Measurements from ENCODE around the gene MBTPS1. TPM values are rescaled to one million over a fixed set of nuclear protein-coding genes. Genes with fewer than 3 reads are reported as not detected.

Gene MBTPS1
- total and polyA plus RNA-seq, 2 donors (not counting 1 experiment from before 2014, with no cell fraction given): 80.3 to 109 TPM

- H3K79me2 ChIP-seq (ENCODE audit: control insufficient read depth, insufficient read depth, low read length): peaks cover 7% of the 10 kb centered on the region
- no peak overlapping the region for H3K4me3 ChIP-seq (replicated peaks in 1 of 4; ENCODE audit: control extremely low read depth in 1 of 4, insufficient read depth in 1 of 4, low read depth in 3 of 4, low read length in 4 of 4)
- no peak overlapping the region for H2AFZ ChIP-seq (ENCODE audit: low read length)
- H3K9me3 ChIP-seq (ENCODE audit: control insufficient read depth, insufficient read depth, low read depth, low read length): no peaks in the 10 kb centered on the region
- TF ChIP-seq EZH2 (IDR thresholded peaks at IDR 0.05; ENCODE audit: low read length, missing control alignments) (no peak), CTCF (conservative IDR thresholded peaks at IDR 0.05 in 1 of 2, IDR thresholded peaks at IDR 0.05 in 1 of 2; ENCODE audit: low read depth in 1 of 2, low read length in 2 of 2) (no peak)
- no peaks in the 10 kb centered on the region for H3K27me3 ChIP-seq (ENCODE audit: control insufficient read depth, insufficient read depth, low read length)
- DNase-seq (ENCODE audit: low read depth in 2 of 2): peak in 1 of 2 donors; percentile 62
- H3K9ac ChIP-seq (ENCODE audit: insufficient read depth, low read length): no peak overlapping the region
- H4K20me1 ChIP-seq (ENCODE audit: control insufficient read depth, extremely low read depth, insufficient read depth, low read length): no peaks in the 10 kb centered on the region
- no peaks in the 10 kb centered on the region for H3K36me3 ChIP-seq (ENCODE audit: control insufficient read depth, insufficient read depth, low read length)
- no peak overlapping the region for H3K4me2 ChIP-seq (ENCODE audit: extremely low read depth, insufficient read depth, low read length)
- no peaks in the 10 kb centered on the region for H3K4me1 ChIP-seq (ENCODE audit: control insufficient read depth, extremely low read depth, insufficient read depth, low read length)
- H3K27ac ChIP-seq (ENCODE audit: insufficient read depth, low read length): no peak overlapping the region
These were observed 19.8 kb upstream of the MBTPS1 start for GRCh38 chr16:84136331-84137125.

- Histone ChIP-seq H3K36me3 (ENCODE audit: control insufficient read depth, insufficient read depth, low read length) (peaks cover 2% of the 10 kb centered on the region), H3K79me2 (ENCODE audit: control insufficient read depth, insufficient read depth, low read length) (no peaks in the 10 kb centered on the region), H3K9ac (ENCODE audit: insufficient read depth, low read length) (no peak overlapping the region), H3K27me3 (ENCODE audit: control insufficient read depth, insufficient read depth, low read length) (no peaks in the 10 kb centered on the region), H3K4me2 (ENCODE audit: extremely low read depth, insufficient read depth, low read length) (no peak overlapping the region), H3K4me1 (ENCODE audit: control insufficient read depth, extremely low read depth, insufficient read depth, low read length) (no peaks in the 10 kb centered on the region), H2AFZ (ENCODE audit: low read length) (no peak overlapping the region), H3K4me3 (replicated peaks in 1 of 4; ENCODE audit: control extremely low read depth in 1 of 4, insufficient read depth in 1 of 4, low read depth in 3 of 4, low read length in 4 of 4) (no peak overlapping the region), H3K9me3 (ENCODE audit: control insufficient read depth, insufficient read depth, low read depth, low read length) (no peaks in the 10 kb centered on the region), H3K27ac (ENCODE audit: insufficient read depth, low read length) (no peak overlapping the region), H4K20me1 (ENCODE audit: control insufficient read depth, extremely low read depth, insufficient read depth, low read length) (no peaks in the 10 kb centered on the region)
- TF ChIP-seq CTCF (conservative IDR thresholded peaks at IDR 0.05 in 1 of 2, IDR thresholded peaks at IDR 0.05 in 1 of 2; ENCODE audit: low read depth in 1 of 2, low read length in 2 of 2) (no peak), EZH2 (IDR thresholded peaks at IDR 0.05; ENCODE audit: low read length, missing control alignments) (no peak)
- no peak for DNase-seq (ENCODE audit: low read depth in 2 of 2)
These were observed 16.0 kb upstream of the MBTPS1 start for GRCh38 chr16:84132527-84133285.

GRCh38 chr16:84131117-84131516, 14.4 kb upstream of the MBTPS1 start:
- Histone ChIP-seq H3K36me3 (ENCODE audit: control insufficient read depth, insufficient read depth, low read length) (peaks cover 2% of the 10 kb centered on the region), H3K9ac (ENCODE audit: insufficient read depth, low read length) (no peak overlapping the region), H2AFZ (ENCODE audit: low read length) (no peak overlapping the region), H3K79me2 (ENCODE audit: control insufficient read depth, insufficient read depth, low read length) (no peaks in the 10 kb centered on the region), H3K27ac (ENCODE audit: insufficient read depth, low read length) (no peak overlapping the region), H3K4me1 (ENCODE audit: control insufficient read depth, extremely low read depth, insufficient read depth, low read length) (no peaks in the 10 kb centered on the region), H3K4me2 (ENCODE audit: extremely low read depth, insufficient read depth, low read length) (no peak overlapping the region), H3K9me3 (ENCODE audit: control insufficient read depth, insufficient read depth, low read depth, low read length) (no peaks in the 10 kb centered on the region), H3K27me3 (ENCODE audit: control insufficient read depth, insufficient read depth, low read length) (no peaks in the 10 kb centered on the region), H3K4me3 (replicated peaks in 1 of 4; ENCODE audit: control extremely low read depth in 1 of 4, insufficient read depth in 1 of 4, low read depth in 3 of 4, low read length in 4 of 4) (no peak overlapping the region), H4K20me1 (ENCODE audit: control insufficient read depth, extremely low read depth, insufficient read depth, low read length) (no peaks in the 10 kb centered on the region)
- no peak for TF ChIP-seq CTCF (conservative IDR thresholded peaks at IDR 0.05 in 1 of 2, IDR thresholded peaks at IDR 0.05 in 1 of 2; ENCODE audit: low read depth in 1 of 2, low read length in 2 of 2)
- DNase-seq (ENCODE audit: low read depth in 2 of 2): no peak

Measured in fibroblast of lung (primary cell).